Measurements from ENCODE around the gene PIKFYVE.
"Not testable (repeated sequence)": the region's sequence is repeated elsewhere in the genome, so short reads cannot be mapped to it uniquely, and the experiment has no call there.

The PIKFYVE gene

GRCh38 chr2:208300847-208301618, 35.0 kb downstream of the PIKFYVE start:
- in situ Hi-C loops (cut with HindIII; ENCODE audit: low sequenced_read_pairs), result no loop called here

- in situ Hi-C loops (cut with HindIII; ENCODE audit: low sequenced_read_pairs), result no loop called here
Observed at GRCh38 chr2:208304157-208304556, 38.1 kb downstream of the PIKFYVE start.

DNA sequence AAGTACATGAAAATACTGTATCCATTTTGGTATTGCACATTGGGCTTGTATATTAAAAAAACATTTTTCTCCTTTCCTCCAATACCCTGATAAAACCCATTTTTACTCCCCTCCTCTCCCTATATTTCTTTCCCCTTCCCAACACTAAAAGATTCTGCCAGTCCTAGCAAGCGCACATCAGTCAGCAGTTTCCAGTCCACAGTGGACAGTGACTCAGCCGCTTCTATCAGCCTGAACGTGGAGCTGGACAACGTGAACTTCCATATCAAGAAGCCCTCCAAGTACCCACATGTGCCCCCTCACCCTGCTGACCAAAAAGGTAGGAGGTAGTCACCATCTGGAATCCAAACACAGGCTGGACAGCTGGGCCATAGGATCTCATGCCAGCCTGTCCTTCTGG, 38.6 kb downstream of the PIKFYVE start:
- in situ Hi-C loops (cut with HindIII; ENCODE audit: low sequenced_read_pairs), result no loop called here

GRCh38 chr2:208306291-208306690, 40.2 kb downstream of the PIKFYVE start:
- in situ Hi-C loops (cut with HindIII; ENCODE audit: low sequenced_read_pairs), result no loop called here

- in situ Hi-C loops (cut with HindIII; ENCODE audit: low sequenced_read_pairs), result no loop called here
Observed at GRCh38 chr2:208311321-208311720, 45.3 kb downstream of the PIKFYVE start.

DNA sequence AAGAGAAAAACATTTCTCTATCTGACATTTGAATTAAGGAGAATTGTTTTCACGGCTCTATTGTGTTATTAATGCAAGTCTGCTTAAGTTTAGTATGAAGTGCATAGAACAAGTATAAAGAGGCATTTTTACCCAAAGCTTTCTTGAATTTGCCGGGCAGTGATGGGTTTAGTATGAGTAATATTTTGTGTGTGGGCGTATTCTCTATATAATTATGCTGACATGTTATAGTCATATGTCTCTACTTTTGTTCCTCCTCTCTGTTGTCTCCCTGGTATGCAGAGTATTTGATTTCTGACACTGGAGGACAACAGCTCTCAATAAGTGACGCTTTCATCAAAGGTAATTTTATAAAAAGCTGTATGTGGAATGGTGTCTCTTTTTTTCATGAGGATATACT, 45.9 kb downstream of the PIKFYVE start:
- in situ Hi-C loops (cut with HindIII; ENCODE audit: low sequenced_read_pairs), result no loop called here

DNA sequence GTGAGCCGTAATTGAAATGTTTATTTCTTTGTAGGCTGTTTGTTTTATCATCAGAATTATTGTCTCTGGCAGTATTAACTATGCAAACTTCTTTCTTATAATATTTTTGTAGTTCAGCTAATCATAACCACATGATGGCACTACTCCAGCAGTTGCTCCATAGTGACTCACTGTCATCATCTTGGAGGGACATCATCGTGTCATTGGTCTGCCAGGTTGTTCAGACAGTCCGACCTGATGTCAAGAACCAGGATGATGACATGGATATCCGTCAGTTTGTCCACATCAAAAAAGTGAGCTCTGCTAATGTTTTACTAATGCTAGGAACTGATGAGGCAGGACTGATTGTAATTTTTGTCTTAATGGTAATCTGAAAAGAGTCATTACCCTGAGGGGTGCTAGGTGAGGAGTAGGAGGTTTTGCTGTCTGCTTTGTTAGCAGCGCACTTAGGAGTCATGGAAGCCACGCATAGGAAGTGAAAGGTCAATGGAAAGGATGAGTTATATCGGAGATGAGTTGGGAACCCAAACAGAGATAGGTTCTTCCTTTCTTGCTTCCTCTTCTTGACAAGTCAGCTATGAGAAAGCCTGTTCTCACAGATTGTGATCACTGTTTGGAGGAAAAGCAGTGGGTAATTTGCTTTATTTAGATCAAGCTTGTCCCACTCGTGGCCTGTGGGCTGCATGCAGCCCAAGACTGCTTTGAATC, 49.2 kb downstream of the PIKFYVE start:
- in situ Hi-C loops (cut with HindIII; ENCODE audit: low sequenced_read_pairs), result no loop called here

- in situ Hi-C loops (cut with HindIII; ENCODE audit: low sequenced_read_pairs), result no loop called here
Observed at GRCh38 chr2:208318127-208318526, 52.1 kb downstream of the PIKFYVE start.

DNA sequence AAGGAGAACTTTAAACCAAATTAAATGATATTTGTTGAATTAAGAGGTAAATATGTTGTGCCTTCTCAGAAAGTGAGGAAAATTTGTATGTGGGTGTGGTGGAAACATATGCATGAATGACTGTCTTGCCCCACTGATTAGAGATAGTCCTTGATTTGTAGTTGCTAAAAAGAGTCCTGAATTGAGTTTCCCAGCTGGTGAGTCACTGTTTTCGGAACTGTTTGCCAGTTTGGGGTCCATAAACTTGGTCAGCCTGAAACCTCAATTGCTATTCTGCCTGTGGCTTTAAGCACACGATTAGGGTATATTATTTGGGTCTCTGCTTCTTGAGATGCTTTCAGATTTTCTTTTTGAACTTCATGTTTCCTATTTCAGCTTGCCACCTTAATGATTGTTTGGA, 53.3 kb downstream of the PIKFYVE start:
- in situ Hi-C loops (cut with HindIII; ENCODE audit: low sequenced_read_pairs), result no loop called here

GRCh38 chr2:208320686-208321085, 54.6 kb downstream of the PIKFYVE start:
- in situ Hi-C loops (cut with HindIII; ENCODE audit: low sequenced_read_pairs), result no loop called here

DNA sequence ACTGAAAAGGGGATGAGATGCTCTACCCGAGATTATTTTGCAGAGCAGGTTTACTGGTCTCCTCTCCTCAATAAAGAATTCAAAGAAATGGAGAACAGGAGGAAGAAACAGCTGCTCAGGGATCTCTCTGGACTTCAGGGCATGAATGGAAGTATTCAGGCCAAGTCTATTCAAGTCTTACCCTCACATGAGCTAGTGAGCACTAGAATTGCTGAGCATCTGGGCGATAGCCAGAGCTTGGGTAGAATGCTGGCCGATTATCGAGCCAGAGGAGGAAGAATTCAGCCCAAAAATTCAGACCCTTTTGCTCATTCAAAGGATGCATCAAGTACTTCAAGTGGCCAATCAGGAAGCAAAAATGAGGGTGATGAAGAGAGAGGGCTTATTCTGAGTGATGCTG, 60.0 kb downstream of the PIKFYVE start:
- in situ Hi-C loops (cut with HindIII; ENCODE audit: low sequenced_read_pairs), result no loop called here

DNA sequence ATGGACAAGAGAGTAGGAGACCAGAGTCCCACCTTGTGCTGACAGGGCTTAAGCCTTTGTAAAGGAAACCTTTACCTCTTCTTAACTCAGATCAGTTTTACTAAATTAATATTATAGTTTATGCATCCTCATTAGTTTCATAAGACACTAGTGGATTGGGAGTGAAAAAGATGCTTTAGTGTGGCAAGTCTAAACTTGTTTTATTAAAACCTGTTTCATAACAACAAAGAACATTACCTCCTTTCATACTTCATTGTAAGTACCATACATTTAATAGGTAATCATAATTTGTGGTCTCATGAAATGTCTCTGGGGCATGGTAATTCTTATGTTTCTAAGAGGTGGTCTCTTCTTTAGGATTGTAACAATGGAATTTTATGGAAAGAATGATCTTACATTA, 63.4 kb downstream of the PIKFYVE start:
- in situ Hi-C loops (cut with HindIII; ENCODE audit: low sequenced_read_pairs), result no loop called here

DNA sequence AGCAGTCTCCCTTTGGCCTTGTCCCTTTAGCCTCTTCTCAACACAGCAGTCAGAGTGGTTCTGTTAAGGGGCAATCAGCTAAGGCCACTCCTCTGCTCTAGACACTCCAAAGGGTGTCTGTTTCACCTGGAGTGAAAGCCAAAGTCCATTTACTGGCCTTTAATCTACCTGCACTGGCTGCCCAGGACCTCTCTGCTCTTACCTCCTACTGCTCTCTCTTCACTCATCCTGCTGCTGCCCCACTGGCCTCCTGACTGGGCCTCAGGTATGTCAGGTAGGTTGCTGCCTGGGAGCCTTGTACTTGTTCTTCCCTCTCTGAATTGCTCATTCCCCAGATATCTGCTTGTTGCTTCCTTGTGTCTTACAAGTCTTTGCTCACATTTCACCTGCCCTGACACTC, 68.2 kb downstream of the PIKFYVE start:
- in situ Hi-C loops (cut with HindIII; ENCODE audit: low sequenced_read_pairs), result no loop called here

DNA sequence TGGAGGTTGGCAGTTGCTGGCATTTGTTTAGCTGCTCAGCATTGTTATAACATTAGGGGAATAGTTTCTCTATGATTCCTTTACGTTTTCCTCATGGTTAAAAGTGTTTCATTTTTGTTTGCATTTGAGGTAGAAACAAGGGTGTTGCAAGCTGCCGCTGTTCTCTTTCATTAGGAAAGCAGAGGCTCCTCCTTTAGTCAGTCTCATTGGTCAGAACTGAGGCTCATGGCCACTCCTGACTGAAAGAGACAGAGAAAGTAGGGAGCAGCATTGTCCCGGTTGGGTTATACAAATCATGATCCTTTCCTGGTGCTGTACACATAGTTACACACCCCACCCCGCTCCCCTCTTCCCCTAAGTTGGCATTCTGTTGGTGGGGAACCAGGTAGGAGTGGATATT, 80.7 kb downstream of the PIKFYVE start:
- in situ Hi-C loops (cut with HindIII; ENCODE audit: low sequenced_read_pairs), result no loop called here

GRCh38 chr2:208350610-208351009, 84.6 kb downstream of the PIKFYVE start:
- in situ Hi-C loops (cut with HindIII; ENCODE audit: low sequenced_read_pairs), result no loop called here

- in situ Hi-C loops (cut with HindIII; ENCODE audit: low sequenced_read_pairs), result no loop called here
Observed at GRCh38 chr2:208352644-208353567, 86.9 kb downstream of the PIKFYVE start.

DNA sequence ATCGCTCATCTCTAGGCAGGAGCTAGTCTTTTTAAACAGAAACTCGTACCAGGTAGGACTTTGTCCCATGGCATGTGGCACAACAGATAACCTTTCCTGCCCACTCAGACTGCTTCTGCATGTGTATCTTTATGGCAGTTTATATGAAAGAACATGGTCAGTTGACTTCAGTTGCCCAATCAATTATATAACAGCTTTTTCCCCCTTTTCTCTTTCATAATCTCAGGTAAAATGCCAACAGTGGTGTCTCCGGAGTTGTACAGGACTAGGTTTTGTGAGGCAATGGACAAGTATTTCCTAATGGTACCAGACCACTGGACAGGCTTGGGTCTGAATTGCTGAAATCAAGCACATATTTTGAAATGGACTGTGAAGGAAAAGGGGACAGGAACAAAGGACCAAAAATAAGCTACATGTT, 88.9 kb downstream of the PIKFYVE start:
- in situ Hi-C loops (cut with HindIII; ENCODE audit: low sequenced_read_pairs), result no loop called here

- in situ Hi-C loops (cut with HindIII; ENCODE audit: low sequenced_read_pairs), result not testable (repeated sequence)
Observed at GRCh38 chr2:208356420-208356819, 90.4 kb downstream of the PIKFYVE start.

DNA sequence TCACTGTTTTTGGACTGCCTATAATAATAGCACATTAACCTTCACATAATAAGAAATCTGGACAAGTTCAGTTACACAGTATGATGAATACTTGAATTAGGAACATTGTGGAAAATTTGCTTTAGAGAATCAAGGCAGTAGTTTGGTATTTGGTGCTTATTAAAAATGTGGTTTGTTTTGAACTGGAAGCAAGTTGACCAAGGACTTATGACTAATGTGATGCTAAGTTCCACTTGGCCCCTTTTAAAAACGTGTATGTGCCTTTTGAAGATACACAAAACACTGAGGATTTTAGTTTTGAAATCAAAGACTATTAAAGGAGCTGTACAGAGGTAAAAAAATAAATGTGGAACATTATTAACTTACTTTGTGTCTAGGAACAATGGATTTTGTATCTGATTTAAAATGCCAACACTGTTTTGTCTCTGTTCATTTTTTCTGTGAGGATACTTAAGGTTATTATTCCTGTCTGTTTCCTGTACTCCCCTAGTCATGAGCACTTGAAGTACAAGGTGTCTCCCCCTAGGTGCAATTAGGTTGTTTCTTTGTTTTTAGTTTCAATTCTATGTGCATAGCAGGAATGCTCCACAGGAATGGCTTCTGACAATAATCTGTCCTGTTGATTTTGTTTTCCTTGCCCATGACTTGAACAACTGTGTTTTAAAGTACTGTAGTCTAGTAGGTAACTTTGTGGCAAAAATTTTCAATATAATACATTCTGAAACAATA, 91.0 kb downstream of the PIKFYVE start:
- in situ Hi-C loops (cut with HindIII; ENCODE audit: low sequenced_read_pairs), result no loop called here

DNA sequence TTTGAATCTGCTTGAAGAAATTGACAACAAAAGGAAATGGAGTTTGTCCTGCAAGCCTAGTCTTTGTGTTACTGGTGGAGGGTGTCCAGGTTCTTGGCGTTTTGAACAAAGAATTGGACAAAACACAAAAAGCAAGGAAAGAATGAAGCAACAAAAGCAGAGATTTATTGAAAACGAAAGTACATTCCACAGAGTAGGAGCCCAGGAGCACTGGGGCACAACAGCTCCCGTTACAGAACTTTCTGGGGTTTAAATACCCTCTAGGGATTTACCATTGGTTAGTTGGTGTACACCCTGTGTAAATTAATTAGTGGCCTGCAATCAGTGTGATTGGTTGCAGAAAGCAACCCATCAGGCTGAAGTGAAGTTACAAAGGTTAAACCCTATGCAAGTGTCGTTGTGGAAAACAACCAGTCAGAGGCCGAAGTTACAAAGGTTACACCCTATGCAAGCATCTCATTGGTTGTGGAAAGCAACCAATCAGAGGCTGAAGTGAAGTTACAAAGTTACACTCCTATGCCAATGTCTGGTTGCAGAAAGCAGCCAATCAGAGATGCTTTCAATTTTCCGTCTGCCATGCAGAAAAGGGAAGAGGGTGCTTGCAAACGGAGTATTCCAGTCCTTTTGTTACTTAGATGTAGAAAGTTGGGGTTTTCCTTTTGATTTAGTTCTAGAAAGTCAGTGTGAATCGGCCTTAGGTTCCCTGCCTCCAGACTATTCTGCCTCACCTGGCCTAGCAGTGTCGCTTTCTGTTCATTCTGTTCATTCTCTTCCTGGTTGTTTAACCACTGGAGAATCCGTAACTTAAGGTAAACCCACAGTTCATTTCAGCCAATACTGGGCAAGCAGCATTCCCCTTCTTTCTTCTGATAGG, 92.9 kb downstream of the PIKFYVE start:
- in situ Hi-C loops (cut with HindIII; ENCODE audit: low sequenced_read_pairs), result no loop called here

Measured in endothelial cell of hepatic sinusoid (primary cell).